NCI-H345 treated with DMSO at 0.1 percent for 48 hours (cell line): ENCODE data around the gene GNAT1.
A peak's percentile ranks its signal among the peaks of the same experiment; 100 is the strongest.

Source experiments
- DNase-seq: peaks from one replicate; lab custom pipeline; 2025; ENCODE audit not compliant: unreplicated experiment; lab: John Stamatoyannopoulos, UW

Gene GNAT1

GRCh38 chr3:50174947-50175524 lies 16.4 kb upstream of the GNAT1 start:
- DNase-seq = no peak

GRCh38 chr3:50177346-50177745 lies 14.1 kb upstream of the GNAT1 start:
- DNase-seq = no peak

GRCh38 chr3:50179710-50180109 lies 11.7 kb upstream of the GNAT1 start:
- no peak for DNase-seq

GRCh38 chr3:50181985-50182384 lies 9.4 kb upstream of the GNAT1 start:
- no peak for DNase-seq

GRCh38 chr3:50182533-50183099 lies 8.8 kb upstream of the GNAT1 start:
- no peak for DNase-seq

- DNase-seq = no peak
Measured at GRCh38 chr3:50183755-50184154, 7.7 kb upstream of the GNAT1 start.

- DNase-seq = no peak
Measured at GRCh38 chr3:50184242-50184978, 7.0 kb upstream of the GNAT1 start.

GRCh38 chr3:50185230-50185629 lies 6.2 kb upstream of the GNAT1 start:
- no peak for DNase-seq

- DNase-seq = no peak
Measured at GRCh38 chr3:50186096-50186495, 5.3 kb upstream of the GNAT1 start.

GRCh38 chr3:50187750-50188149 lies 3.7 kb upstream of the GNAT1 start:
- DNase-seq = no peak

- DNase-seq = peak; percentile 20
Measured at GRCh38 chr3:50189274-50189673, 2.1 kb upstream of the GNAT1 start.

GRCh38 chr3:50189989-50190388 lies 1.4 kb upstream of the GNAT1 start:
- no peak for DNase-seq

- no peak for DNase-seq
Measured at GRCh38 chr3:50192124-50192523, 714 bp downstream of the GNAT1 start.

GRCh38 chr3:50192689-50193141 lies 1.3 kb downstream of the GNAT1 start:
- DNase-seq = peak; percentile 15

- no peak for DNase-seq
Measured at GRCh38 chr3:50193286-50193685, 1.9 kb downstream of the GNAT1 start.

- no peak for DNase-seq
Measured at GRCh38 chr3:50193746-50194127, 2.3 kb downstream of the GNAT1 start.

- no peak for DNase-seq
Measured at GRCh38 chr3:50194128-50194902, 2.9 kb downstream of the GNAT1 start.

- DNase-seq = no peak
Measured at GRCh38 chr3:50194903-50195500, 3.6 kb downstream of the GNAT1 start.

GRCh38 chr3:50195501-50196252 lies 4.3 kb downstream of the GNAT1 start:
- no peak for DNase-seq

GRCh38 chr3:50196253-50196801 lies 4.9 kb downstream of the GNAT1 start:
- DNase-seq = no peak
